GM12878 (cell line): ENCODE results near the gene IFITM1.

Experiments
- CBX5 ChIP-seq: sonication (generic); IDR thresholded peaks from 2 replicates; pipeline ENCODE4 v1.6.1; 2016; ENCODE audit warnings: low read depth, moderate library complexity, mild to moderate bottlenecking, inconsistent platforms
- CEBPB ChIP-seq, 2 experiments: fragments of 150-350 bp in 1 of 2; IDR thresholded peaks; 2 replicates each; pipeline ENCODE4 v1.6.1; 2012 to 2014; ENCODE audit warnings: low read depth in 2 of 2, low read length in 2 of 2, borderline replicate concordance in 1 of 2, inconsistent platforms in 1 of 2
- CHD4 ChIP-seq: fragments of 200-600 bp; sonication (generic); IDR thresholded peaks from 2 replicates; pipeline ENCODE4 v1.6.1; 2016; ENCODE audit warnings: mild to moderate bottlenecking
- CTCF ChIP-seq, 3 experiments: IDR thresholded peaks in 2 of 3; conservative IDR thresholded peaks in 1 of 3; 2 replicates each; pipeline ENCODE4 v1.5.1; 2011; ENCODE audit warnings: low read depth in 3 of 3, low read length in 3 of 3, mild to moderate bottlenecking in 3 of 3, control low read depth in 2 of 3, moderate library complexity in 2 of 3, inconsistent platforms in 1 of 3, mixed read lengths in 1 of 3; ENCODE audit not compliant: control insufficient read depth in 2 of 3, insufficient read depth in 1 of 3; ENCODE audit errors: extremely low read depth in 1 of 3
- MLLT1 ChIP-seq: fragments of 450-650 bp; IDR thresholded peaks from 2 replicates; pipeline ENCODE4 v1.6.1; 2016; ENCODE audit warnings: mild to moderate bottlenecking
- MYC ChIP-seq: IDR thresholded peaks from 2 replicates; pipeline ENCODE4 v1.6.1; 2011; ENCODE audit warnings: mild to moderate bottlenecking, low read length, moderate library complexity, inconsistent platforms; ENCODE audit not compliant: insufficient read depth, insufficient replicate concordance, insufficient read length, severe bottlenecking
- POLR2A ChIP-seq: IDR thresholded peaks from 2 replicates; pipeline ENCODE4 v1.6.1; 2011; ENCODE audit warnings: low read depth, mild to moderate bottlenecking, low read length
- RAD51 ChIP-seq: fragments of 450-650 bp; IDR thresholded peaks from 2 replicates; pipeline ENCODE4 v1.6.1; 2016; ENCODE audit warnings: moderate library complexity, mild to moderate bottlenecking, inconsistent platforms
- RB1 ChIP-seq: fragments of 450-650 bp; formaldehyde crosslinking; IDR thresholded peaks from 2 replicates; pipeline ENCODE4 v1.6.1; 2017; ENCODE audit warnings: mild to moderate bottlenecking, borderline replicate concordance
- RFX5 ChIP-seq: IDR thresholded peaks from 2 replicates; pipeline ENCODE4 v1.6.1; 2011; ENCODE audit warnings: low read depth, low read length, improper control_type of control experiment
- SMC3 ChIP-seq: IDR thresholded peaks from 2 replicates; pipeline ENCODE4 v1.6.1; 2011; ENCODE audit warnings: low read length, improper control_type of control experiment, borderline replicate concordance
- TBL1XR1 ChIP-seq: IDR thresholded peaks from 2 replicates; pipeline ENCODE4 v1.6.1; 2012; ENCODE audit warnings: low read depth, low read length, improper control_type of control experiment
- USF2 ChIP-seq: IDR thresholded peaks from 2 replicates; pipeline ENCODE4 v1.6.1; 2011; ENCODE audit warnings: low read depth, low read length, improper control_type of control experiment, borderline replicate concordance

- TF ChIP-seq RFX5 (no peak), CHD4 (no peak), CTCF (IDR thresholded peaks at IDR 0.05 in 2 of 3, conservative IDR thresholded peaks at IDR 0.05 in 1 of 3; ENCODE audit: control insufficient read depth in 2 of 3, extremely low read depth in 1 of 3, insufficient read depth in 1 of 3, low read depth in 3 of 3, low read length in 3 of 3) (no peak), MLLT1 (peak; percentile 15), TBL1XR1 (no peak), SMC3 (no peak; the same call in 1 of the 2 replicates), POLR2A (no peak; the same call in 1 of the 2 replicates), RAD51 (no peak), RB1 (peak; percentile 20; the same call in 1 of the 2 replicates), MYC (no peak), USF2 (no peak), CEBPB (IDR thresholded peaks at IDR 0.05; ENCODE audit: borderline replicate concordance in 1 of 2, low read depth in 2 of 2, low read length in 2 of 2) (no peak), CBX5 (no peak)
These were observed 46.3 kb upstream of the IFITM1 start for GRCh38 chr11:267491-267994.
